ENCODE data around the gene UBE3D. TPM values are rescaled to one million over a fixed set of nuclear protein-coding genes. Genes with fewer than 3 reads are reported as not detected.

UBE3D gene
- 5.7 and 9.2 TPM in 2 replicates for total RNA-seq

GRCh38 chr6:83065511-83066192 is at the start of gene UBE3D:
TSS of gene UBE3D (minus strand) at chr6:83065841. CDS start at chr6:83065718, 123 bp downstream.

GRCh38 chr6:83067448-83068439 is 2.1 kb upstream of the UBE3D start, which contains the start of gene DOP1A:
TSS of gene DOP1A (plus strand) at chr6:83067671. CDS start at chr6:83096978, 29,307 bp downstream.

Small RNAs within 50 kb of the gene (small RNA-seq; reads per million reads assigned to genes)
- not detected for gene LAP3P1 (ENCODE audit: low replicate concordance)

Other genes with a start within 250 kb of the UBE3D start
- gene DOP1A, start 1.8 kb upstream of the UBE3D start, total RNA-seq = 10.9 and 19.9 TPM in 2 replicates
- gene PGM3, start 127.4 kb upstream of the UBE3D start, total RNA-seq = 120 and 230 TPM in 2 replicates
- gene RWDD2A, start 127.5 kb upstream of the UBE3D start, total RNA-seq = 2.7 and 8.1 TPM in 2 replicates